Panc1 (cell line): ENCODE results near the gene DLGAP3.

Experiments used
- CTCF ChIP-seq: fragments of 450-650 bp; IDR thresholded peaks from 2 replicates; pipeline ENCODE4 v1.5.1; 2017; ENCODE audit warnings: mild to moderate bottlenecking
- REST ChIP-seq, 2 experiments: IDR thresholded peaks; 2 replicates each; pipeline ENCODE4 v1.6.1; 2011 to 2012; ENCODE audit warnings: low read depth in 2 of 2, control low read depth in 1 of 2, low read length in 1 of 2, mild to moderate bottlenecking in 1 of 2, moderate library complexity in 1 of 2; ENCODE audit not compliant: insufficient read depth in 1 of 2

- TF ChIP-seq CTCF (no peak), REST (IDR thresholded peaks at IDR 0.05; ENCODE audit: insufficient read depth in 1 of 2, low read depth in 2 of 2, low read length in 1 of 2) (no peak)
Observed at GRCh38 chr1:34977210-34977471, 47.7 kb upstream of the DLGAP3 start.
